HG03060 (cell line): ENCODE data around the gene EVL.

Experiments used
- ATAC-seq: cut with Tn5 transposase; IDR thresholded peaks from one replicate; pipeline ENCODE4 v1.9.1; 2021; ENCODE audit warnings: low read depth, moderate number of reproducible peaks; ENCODE audit not compliant: unreplicated experiment

EVL gene

DNA sequence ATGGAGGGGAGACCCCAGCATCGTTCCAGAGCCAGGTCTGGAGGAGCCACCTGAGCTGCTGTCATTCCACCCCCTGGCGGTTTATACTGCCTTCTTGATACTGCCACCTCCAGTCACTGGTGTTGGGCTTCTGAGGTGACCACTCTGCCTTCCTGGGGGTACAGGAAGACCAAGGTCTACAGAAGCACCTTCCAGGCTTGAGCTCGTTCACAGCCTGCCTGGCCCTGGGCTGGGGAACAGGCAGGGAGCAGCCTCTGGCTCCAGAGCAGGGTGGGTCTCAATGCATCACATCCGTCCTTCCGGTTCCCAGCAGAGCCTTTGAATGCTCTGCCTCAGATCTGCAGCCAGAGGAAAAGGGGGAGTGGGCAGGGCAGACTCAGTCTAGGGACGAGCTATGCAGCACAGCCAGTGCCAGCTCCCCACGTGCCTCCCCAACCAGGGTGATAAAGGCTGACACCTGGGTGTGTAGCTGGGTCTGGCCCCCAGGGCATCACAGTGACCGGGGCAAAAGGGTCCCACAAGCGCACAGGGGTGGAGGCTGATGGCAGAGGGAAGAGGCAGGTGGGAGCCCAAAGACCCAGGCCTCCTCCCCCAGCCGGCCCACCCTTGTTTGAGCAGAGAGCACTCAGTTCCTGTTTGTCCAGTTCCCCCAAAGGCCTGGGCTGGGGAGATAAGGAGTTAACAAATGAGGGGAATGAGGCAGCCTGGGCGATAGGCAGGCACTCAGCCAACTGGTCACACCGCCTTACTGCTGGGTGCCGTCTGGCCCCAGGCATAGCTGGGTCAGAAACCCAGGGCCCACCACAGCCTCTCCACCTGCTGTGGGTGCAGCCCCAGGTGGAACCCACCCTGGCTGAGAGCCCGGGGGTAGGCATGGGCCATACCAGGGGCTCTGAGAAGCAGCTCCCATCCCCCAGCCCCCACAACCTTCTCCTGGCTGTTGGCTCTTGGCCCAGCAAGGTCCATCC lies 77.1 kb downstream of the EVL start:
- no peak for ATAC-seq

DNA sequence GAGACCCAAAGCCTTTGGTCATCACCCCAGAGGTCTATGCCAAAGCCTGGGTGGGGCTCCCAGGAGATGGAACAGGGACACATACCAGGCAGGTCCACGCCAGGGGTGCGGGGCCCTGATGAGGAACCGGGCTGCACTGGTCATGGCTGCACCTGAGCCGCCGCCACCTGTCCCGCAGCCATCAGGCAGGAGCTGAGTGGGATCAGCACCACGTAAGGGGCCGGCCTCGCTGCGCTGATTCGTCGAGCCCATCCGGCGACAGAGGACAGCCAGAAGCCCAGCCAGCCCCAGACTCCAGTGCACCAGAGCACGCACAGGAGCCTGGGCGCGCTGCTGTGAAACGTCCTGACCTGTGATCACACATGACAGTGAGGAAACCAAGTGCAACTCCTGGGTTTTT lies 78.3 kb downstream of the EVL start:
- ATAC-seq = no peak

DNA sequence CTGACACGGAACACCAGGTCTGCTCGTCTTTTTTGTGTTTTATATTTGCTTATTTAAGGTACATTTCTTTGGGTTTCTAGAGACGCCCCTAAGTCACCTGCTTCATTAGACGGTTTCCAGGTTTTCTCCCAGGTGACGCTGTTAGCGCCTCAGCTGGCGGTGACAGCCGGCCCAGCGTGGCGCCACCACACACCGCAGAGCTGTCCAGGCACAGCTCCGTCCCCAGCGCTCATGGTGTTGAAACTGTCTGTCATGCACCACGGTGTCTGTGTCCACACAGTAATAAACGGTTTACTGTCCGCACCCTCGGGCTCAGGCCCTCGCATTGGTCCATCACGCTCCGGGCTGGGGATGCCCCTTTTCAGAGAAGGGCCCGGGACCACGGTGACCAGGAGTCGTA lies 78.7 kb downstream of the EVL start:
- ATAC-seq = no peak

DNA sequence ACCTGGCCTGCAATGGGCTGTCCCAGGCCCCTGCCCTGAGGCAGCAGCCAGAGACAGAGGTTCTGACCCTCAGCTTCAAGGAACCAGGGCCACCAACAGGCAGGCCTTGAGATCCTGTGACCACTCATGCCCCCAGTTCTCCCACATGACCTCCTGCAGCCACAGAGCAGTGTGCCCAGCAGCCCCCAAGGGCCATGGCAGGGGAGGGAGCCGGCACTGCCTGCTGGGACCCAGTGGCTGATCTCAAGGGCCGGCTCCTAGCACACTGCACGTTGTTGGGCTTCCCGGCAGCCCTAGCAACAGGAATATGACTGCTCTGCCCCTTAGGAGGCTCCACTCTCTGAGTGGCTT lies 79.4 kb downstream of the EVL start:
- no peak for ATAC-seq

DNA sequence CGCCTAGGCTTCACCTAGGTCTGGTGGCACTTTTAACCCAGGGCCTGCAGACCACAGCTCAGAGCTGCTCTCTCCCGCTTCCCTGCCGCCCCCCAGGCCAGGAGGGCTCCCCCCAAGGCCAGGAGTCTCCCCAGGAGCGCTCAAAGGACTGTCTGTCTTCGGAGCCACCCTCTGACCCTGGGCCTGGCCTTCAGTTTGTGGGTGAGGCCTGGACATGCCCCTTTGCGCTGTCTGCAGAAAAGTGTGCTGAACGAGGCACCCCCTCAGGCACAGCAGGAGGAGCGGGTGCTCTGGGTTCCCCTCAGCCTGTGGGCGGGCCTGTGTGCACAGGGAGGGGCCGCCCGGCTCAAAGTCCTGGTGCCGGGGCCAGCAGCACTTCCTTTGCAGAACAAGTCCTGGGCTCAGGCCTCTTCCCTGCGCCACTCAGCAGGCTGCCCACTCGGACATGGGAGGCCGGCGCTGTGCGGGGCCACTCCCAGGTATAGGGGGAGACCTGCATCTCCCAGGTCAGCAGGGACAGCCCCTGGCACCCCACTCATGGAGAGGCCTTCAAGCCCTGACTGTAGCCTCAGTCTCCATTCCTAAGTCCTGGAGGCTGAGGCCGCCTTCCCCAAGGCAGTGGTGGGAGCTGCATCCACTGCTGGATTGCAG lies 79.9 kb downstream of the EVL start:
- ATAC-seq = no peak

DNA sequence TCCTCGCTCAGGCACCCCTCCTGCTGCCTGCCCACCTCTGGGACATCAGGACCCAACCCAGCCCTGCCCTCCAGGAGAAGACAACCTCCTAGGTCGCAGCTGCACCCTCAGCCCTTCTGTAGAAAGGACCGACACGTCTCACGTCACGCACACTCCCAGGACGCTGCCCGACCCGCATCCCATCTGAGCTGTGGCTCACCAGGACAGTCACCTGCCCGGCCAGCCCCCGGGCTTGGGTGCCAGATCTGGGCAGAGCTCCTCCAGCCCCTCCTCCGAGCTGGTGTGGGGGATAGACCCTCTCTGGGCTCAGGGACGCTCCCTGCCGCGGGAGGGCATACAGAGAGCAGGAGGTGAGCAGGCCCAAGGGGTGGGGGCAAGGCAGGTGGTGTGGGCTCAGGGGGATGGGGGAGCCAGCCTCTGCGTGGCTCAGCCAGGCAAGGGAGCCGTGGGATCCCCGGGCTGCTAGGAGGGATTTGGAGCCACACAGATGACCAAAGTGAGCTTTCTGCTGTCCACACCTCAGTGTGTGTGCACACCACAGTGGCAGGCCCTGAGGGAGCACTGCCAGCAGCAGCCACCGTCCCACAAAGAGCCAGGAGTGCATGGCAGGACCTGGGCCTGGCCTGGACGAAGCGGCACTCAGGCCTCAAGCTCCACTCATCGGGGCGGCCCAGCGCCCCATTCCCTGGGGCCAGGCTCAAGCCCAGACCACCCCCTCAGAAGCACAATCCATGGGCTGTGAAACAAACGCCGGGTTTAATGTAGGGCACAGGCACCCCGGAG lies 80.7 kb downstream of the EVL start:
- ATAC-seq = no peak

DNA sequence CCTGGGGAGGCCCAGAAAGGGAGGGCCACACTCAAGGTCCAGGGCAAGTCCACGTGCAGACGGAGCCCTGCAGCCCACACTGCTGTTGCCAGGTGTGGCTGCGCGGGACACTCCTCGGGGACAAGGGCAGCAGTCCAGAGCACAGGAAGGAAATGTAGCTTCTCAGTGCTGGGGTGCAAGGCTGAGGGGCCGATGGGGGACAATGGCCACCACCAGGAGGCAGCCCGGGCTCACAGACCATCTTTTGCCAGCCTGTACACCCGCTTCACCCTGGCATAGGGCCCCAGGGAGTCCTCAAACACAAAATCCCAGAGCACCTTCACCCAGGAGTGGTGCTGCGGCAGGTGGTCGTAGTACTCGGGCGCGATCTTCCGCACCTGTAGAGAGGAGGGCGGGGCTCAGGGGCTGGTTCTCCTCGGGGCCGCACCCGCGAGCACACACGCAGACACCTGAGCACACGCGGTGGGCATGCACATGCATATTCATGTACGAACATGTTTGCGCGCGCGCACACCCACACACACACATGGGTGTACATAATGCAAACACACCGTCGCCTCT lies 81.4 kb downstream of the EVL start:
- ATAC-seq = no peak

DNA sequence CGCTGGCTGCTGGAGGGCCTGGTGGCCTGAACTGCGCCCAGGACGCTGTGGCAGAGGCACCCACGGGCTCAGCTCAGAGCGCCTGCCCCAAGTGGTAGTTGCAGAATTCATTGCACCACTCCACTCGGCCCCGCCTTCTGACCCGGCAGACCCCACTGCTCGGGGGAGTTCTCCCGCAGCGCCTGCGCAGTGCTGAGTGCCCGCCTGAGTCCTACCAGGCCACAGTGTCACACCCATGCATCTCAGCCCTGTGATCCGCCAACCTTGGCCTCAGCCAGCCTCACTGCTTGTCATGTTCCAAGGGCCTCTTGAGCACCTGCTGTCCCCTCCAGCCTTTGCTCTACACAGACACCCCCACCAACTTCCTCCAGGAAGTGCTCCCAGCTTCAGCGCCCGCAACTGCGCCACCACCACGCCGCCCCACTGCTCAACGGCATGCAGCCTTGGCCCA lies 82.0 kb downstream of the EVL start:
- ATAC-seq = no peak

DNA sequence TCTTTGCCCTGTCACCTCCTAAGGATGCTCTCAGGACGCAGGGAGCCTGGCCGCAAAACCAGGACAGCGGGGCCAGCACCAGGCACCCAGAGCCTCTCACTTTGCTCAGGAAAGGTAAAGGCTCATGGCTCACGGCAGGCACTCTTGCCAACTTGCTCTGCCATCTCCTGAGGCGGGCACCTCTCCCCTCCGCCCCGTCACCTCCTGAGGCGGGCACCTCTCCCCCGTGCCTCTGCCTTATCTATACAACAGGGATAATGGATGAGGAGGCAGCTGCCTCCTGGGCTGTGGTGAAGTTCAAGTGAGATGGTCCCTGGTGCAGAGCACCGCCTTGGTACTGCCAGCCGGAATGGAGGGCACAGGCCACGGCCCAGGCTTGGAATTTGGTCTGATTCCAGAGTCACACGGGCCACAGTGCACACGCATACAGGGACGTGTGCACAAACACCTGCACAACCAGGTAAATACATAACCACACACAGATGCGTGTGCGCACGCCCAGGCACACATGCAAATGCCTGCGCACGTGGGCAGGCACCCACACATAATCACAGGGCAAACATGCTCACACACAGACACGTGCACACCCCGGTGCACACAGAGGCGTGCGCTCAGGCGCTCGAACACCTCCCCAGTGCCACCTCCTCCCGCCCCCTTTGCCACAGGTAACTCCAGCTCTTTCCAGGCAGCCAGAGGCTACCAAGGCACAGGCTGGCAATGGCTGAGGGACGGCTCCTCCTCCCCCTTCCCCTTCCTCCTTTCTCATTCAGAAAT lies 82.7 kb downstream of the EVL start:
- no peak for ATAC-seq

DNA sequence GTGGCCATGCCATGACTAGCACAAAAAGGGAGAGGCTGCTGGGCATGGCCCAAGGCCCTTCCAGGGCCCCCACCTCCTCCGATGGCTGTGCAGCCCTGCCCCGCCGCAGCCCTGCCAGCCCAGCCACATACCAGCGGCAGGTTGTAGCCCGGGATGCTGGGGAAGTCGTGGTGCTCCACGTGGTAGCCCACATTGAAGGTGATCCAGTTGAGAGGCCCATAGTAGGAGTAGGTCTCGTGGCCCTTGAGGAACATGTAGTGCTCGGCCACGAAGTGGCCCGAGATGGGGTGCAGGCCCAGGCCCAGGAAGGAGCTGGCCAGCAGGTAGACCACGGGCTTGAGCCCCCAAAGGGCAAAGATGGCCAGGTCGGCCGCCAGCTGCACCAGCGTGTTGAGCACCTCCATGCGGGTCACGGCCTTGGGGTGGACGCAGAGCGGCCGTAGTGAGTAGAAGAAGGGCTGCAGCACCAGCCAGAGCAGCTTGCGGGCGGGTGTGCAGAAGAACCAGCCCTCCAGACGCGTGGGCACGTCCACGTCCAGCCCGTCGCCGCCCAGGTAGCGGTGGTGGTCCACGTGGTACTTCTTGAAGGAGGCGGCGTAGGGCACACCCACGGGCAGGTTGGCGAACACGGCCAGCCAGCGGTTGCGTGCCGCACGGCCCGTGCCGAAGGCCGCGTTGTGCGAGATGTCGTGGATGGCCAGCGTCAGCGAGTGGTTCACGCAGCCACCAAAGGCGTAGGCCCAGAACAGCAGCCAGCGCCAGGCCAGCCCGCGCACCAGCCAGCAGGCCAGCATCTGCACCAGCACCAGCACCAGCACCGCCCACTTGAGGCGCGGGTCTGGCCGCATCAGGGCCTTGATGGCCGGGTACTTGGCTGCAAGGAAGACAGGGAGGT lies 83.9 kb downstream of the EVL start:
- ATAC-seq = no peak

DNA sequence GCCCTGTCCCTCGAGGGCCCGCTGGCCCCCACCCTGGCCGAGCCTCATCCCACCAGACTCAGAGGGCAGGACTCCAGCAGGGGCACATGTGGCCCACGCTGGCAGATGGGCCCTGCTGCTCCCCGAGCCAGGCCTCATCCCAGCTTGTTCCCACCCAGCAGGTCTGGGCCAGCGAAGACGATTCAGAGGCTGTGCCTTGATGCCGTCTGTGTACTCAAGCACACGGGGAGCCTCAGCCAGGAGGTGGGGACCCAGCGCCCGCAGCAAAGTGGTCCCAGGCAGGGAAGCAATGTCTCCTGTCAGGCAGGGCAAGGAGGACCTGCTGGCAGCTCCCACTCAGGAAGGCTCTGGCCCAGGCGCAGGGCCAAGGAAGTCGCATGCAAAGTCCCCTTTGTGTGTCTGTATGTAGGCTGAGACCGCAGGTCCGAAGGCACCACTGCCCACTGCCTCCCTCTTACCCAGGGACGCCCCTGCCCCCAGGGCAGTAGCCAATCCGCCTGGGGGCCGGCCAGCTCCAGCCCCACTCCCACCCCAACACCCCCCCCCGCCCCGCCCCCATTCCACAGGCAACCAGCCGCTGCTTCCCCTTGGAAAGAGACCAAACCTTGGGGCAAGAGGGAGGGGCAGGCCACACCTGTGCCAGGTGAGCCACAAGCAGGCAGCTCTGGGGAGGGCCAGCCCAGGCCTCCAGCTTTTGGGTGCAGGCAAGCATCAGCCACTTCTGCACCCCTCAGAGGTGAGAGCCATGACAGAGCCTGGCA lies 84.8 kb downstream of the EVL start:
- ATAC-seq = no peak

DNA sequence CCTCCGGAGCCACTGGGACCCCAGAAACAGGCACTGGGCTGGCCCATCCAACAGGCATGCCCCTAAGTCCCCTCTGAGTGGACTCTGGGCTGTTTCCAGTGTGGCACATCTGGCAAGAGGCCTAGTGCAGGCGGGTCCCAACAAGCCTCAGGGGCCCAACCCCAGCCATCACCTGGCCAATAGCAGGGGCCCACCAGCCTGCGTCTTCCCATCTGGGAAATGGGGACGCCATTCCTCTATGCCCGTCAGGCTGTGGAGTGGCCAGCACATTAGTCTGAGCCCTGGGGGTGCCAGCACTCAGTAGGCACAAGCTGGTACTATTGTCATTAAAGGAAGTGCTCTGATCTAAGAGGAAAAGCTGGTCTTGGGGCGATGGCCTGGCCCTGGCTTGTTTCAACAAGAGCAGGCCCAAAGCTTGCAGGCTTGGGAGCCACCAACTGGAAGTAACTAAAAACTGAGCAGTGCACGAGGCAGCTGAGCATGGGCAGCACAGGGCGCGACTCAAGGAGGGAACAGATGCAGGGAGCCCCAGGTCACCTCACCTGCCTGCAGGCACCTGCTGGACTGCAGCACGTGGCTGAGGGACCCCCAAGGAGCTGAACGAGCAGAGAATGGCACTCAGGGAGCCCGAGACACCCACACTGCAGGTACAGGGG lies 85.8 kb downstream of the EVL start:
- no peak for ATAC-seq

DNA sequence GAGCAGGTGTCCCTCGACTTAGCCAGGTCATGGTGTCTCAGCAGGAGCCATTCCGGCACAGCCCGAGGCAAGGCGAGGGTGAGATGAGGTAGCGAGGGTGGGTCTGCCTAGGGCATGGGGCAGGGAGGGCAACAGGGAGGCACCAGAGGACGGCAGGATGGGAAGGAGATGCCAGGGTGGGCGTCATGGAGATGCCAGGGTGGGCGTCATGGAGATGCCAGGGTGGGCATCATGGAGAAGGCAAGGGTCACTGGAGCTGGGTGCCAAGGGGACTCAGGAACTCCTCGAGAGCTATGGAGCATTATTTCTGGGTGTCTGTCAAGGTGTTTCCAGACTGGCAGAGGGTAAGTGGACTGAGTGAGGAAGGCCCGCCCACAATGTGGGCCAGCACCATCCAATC lies 86.9 kb downstream of the EVL start:
- no peak for ATAC-seq

DNA sequence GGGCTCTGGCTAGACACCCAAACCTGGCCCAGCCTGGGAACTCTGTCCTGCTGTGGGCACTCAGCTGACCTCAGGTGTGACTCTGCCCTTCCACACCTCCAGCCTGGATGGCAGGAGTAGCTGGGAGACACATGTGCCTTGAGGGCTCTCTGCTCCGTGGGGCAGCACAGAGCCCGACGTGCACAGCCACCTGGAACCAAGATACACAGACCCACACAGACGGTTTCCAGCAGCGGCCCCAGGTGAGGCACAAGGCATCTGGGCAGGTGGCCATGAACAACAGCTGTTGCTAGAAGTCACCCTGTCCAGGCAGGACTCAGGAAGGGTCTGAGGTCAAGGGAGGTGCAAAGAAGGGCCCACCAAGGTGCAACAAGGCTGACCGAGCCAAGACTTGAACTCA lies 88.3 kb downstream of the EVL start:
- no peak for ATAC-seq

DNA sequence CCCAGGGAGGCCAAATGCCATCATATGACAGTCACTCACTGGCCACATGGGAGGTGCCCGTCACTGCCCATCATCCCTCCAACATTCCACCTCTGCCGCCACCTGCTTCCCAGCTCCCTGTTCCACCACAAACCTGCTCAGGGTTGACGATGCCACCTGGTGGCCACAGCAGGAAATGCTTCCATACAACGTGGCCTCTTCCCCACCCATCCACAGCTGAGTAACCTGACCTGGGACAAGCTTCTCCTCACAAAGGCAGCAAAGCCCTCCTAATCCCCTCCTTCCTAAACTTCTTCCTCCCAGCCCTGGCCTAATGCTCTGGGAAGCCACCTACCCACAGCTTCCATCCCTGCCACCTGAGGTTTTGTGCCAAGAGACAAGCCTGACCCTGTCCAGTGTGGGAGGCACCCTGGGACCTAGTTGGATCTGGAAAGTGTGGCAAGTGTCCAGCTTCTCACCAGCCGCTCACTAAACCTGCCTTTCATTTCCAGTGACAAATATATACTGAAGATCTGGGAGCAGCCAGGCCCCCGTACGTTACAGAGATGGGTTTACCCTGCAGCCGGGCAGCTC lies 89.9 kb downstream of the EVL start:
- no peak for ATAC-seq

DNA sequence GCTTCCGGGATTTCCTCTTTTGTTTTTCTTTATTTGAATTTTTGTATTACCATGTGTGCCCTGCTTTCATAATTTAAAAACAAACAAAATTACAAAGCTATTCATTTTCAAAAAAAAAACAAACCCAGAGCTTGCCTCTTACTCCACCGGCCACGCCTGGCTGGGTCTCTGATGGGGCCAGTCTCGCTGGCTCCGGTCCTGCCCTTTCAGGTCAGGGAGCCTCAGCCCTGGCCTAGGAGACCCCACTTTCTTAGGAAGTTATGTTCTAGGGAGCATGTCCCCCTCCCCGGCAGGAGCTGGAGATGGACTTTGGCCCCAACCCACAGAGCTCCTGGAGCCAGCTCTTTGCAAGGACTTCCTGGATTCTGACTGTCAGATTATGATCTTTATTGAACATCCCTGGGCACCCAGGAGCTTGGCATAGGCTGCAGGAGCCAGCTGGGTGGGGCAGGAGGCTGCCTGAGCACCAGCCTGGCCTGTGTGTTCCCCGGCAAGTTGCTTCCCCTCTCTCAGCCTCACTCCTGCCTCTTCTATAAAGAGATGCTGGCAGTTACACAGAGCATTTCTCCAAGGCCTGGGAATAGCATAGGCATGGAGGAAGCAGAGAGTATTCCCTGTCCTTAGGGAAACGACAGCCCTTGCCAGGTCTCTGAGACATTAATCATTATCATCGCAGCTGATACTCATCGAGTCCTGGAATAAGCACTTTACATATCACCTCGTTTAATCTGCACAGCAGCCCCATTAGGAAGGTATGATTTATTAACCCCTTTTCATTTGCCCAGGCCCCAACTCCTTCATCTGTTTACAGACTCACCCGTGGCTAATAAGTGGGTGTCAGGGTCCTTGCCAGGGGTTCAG lies 90.8 kb downstream of the EVL start:
- ATAC-seq = no peak

DNA sequence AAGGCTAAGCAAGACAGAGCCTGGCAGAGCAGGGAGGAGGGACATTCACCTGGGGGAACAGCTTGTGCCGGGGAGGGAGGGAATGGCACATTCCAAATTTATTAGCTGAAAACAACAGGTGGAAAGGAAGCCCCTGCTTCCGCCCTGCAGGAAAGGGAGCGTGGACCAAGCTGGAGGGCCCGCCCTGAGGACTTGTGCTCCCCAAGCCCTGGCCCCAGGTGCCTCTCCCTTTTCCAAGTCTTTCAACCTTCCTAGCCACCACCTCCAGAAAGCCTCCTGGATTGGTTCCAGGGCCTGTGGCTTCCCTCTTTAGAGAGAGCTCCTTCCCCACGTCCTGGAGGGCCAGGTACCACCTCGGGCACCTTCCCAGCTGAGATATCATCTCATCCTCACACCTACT lies 91.6 kb downstream of the EVL start:
- no peak for ATAC-seq
